IPS-18c (cell line): ENCODE results near the gene EXD2.
"Not testable (repeated sequence)": the region's sequence is repeated elsewhere in the genome, so short reads cannot be mapped to it uniquely, and the experiment has no call there.

Experiments
- H3K4me3 ChIP-seq: 2 replicates; pipeline ENCODE4 v1.7.0; 2013; ENCODE audit warnings: low read depth, mild to moderate bottlenecking, low read length, moderate library complexity; ENCODE audit not compliant: insufficient read depth
- H3K9me3 ChIP-seq: one replicate; pipeline ENCODE4 v1.6.1; 2013; ENCODE audit warnings: mild to moderate bottlenecking, low read length, moderate library complexity; ENCODE audit not compliant: control insufficient read depth, insufficient read depth

Gene EXD2, protein sequence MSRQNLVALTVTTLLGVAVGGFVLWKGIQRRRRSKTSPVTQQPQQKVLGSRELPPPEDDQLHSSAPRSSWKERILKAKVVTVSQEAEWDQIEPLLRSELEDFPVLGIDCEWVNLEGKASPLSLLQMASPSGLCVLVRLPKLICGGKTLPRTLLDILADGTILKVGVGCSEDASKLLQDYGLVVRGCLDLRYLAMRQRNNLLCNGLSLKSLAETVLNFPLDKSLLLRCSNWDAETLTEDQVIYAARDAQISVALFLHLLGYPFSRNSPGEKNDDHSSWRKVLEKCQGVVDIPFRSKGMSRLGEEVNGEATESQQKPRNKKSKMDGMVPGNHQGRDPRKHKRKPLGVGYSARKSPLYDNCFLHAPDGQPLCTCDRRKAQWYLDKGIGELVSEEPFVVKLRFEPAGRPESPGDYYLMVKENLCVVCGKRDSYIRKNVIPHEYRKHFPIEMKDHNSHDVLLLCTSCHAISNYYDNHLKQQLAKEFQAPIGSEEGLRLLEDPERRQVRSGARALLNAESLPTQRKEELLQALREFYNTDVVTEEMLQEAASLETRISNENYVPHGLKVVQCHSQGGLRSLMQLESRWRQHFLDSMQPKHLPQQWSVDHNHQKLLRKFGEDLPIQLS

DNA sequence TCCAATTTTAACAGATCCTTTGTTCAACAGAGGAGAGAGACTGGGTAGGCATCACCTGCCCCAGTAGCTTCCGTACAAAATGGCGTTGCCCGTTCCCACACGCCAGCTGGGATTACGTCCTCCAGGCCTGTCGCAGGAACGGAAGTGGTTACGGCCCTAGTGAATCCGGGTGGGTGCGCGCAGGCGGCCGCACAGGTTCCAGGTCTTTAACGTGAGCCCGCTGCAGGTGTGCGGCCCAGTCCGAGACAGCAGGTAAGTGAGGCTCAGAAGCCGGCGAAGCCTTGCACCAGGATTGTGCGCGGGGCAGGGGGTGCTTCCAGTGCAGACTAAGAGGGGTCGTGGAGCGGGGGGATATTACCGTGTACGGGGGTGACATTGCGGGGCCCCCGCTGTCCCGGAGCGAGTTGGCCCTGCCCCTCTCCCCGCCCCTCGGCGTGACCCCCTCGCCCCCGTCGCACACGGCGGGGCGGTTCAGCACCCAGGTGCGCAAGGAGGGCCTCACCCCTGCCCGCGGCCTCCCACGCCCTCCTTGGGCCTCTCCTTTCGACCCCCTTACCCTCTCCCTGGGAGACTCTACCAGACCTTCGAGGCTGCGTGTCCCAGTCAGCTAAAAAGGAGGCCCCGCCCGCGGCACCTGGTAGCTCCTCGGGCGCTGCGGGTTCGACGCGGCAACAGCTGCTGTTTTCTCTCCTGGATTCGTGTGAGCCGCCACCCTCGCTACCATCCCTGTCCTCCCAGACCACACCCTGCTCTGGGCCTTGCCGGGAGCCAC lies at the start of gene EXD2:
TSS of gene EXD2 (plus strand) at position 159 of the 772 bp plus-strand sequence. CDS start 17,973 bp downstream, outside the sequence.
- Histone ChIP-seq H3K9me3 (peaks cover 2% of the 10 kb centered on the region), H3K4me3 (peak within 1 kb of the TSS; percentile 68)

DNA sequence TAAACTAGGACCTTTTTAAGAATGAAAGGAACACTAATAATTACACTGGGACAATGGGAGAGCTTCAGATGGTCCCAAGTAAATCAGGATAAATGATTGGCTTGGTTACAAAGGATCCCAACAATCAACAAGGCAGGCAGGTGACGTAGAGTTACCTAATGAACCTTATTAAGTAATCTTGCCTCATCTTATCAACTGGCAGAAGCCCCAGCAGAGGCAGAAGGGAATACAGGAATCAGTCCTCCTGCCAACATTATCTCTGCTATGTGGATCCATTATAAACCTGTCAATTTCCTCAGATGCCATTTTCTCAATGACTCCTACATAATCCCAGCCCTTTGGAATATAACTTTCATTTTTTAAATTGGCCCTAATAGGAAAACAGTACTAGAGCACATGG lies 49.7 kb upstream of the EXD2 start:
- H3K9me3 ChIP-seq: no peaks in the 10 kb centered on the region
- no peak overlapping the region for H3K4me3 ChIP-seq

DNA sequence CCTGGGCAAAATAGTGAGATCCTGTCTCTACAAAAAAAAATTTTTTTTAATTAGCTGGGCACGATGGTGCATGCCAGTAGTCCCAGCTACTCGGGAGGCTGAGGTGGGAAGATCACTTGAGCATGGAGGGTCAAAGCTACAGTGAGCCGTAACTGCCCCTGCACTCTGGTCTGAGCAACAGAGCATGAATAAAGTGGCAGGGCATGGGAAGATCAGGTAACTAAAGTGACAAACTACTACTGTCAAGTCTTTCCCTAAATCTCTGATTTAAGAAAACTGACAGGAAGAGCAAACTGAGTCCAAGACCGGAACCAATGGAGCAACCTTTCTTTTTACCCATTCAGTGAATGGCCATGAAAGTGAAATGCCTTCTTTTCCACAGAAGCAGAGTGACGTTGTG lies 49.2 kb upstream of the EXD2 start:
- H3K4me3 ChIP-seq: no peak overlapping the region
- no peaks in the 10 kb centered on the region for H3K9me3 ChIP-seq

DNA sequence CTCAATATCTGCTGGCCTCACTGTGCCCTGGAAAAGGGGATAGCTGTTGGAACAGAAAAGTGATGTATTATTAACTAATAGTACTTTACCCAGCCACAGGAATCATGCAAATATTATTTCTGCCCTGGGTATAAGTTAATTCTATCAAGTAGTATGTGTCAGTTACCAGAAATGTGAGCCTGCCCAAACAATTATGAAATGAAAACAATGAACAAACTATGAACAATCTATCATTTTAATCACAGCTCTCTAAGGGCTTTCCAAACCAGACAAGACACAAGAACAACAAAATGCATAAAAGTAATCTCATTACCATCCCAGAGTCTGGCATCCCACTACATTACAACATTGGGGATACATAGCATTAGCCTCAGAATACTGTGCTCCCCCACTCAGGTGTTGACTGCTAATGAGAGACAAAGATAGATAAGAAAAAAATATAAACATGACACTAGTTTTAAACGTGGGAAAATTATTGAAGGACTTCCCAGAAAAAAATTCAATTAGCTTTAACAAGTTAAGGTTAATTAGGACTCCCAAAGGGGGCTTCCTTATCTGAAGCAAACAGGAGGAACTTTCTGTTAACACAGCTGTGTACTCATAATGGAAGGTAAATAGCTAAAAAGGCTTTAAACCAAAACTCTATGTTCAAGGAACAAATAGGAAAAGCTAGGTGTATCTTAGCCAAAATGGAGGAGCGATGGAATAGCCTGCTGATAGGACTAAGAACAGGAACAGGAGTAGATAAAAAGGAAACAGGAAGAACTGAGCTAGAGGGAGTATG lies 41.6 kb upstream of the EXD2 start:
- peaks cover 2% of the 10 kb centered on the region for H3K9me3 ChIP-seq
- H3K4me3 ChIP-seq: no peak overlapping the region

DNA sequence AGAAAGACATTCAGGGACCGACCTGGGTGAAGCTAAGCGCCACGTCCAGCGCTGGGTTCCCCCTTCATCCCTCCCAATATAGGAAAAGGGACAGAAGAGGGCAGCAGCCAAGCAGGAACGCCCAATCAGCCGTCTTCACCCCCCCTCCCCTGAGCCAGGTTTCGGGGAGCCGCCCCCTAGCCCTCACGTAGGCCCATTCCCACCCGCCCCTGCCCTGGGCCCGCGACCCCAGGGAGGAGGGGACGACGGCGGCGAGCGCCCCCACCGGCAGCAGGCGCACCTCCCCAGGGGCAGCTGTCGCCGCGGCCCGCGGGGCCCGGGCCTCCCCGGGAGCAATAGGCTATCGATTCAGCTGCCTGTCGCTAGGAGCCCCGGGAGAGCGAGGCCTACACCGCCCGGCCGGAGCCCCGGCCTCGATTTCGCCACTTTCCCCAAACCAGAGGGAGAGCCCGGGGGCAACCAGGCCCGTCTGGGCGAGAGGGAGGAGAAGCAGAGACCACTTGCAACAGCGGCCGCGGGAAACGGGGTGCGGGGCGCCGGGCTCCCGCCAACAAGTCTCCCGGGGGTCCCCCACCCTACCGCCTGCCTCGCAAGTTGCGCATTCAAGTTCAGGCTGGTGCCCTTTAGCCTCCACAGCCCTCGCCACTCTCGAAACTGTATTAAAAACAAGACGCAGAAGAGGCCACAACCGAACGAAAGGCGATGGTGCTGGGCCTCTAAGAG lies 39.7 kb upstream of the EXD2 start:
- H3K9me3 ChIP-seq: peaks cover 2% of the 10 kb centered on the region
- peak overlapping the region; percentile 84 for H3K4me3 ChIP-seq

DNA sequence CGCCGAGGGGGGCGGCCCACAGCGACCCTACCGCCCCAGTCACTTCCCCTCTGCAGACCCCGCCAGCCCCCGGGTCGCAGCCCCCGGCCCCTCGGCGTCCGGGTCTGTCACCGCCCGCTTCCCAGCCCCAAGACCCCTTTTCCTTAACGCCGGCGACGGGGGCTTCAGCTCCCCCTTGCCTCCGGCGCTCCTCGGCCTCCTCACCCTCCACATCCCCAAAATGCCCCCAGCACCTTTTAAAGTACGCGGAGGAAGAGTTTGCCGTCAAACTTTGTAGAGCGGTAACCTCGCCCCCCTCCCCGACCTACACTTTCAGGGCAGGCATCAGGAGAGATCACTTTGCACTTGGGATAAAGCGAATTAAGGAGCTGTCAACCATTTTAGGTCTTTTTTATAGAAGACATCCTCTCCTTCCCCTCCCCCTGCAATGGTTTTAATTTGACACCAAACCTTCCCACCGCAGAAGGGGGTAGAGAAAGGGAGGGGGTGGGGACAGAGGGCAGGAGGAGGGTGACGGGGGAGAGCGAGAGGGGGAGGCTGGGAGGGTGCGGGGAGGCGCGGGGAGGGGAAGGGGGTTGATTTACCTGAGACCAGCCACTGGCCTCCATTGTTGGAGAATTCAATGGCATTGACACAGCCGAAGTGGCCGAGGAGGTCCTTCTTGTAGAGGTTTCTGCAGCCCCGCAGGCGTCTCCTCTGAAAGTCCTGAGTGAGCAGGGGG lies 39.0 kb upstream of the EXD2 start:
- Histone ChIP-seq H3K9me3 (peaks cover 2% of the 10 kb centered on the region), H3K4me3 (peak overlapping the region; percentile 84)

DNA sequence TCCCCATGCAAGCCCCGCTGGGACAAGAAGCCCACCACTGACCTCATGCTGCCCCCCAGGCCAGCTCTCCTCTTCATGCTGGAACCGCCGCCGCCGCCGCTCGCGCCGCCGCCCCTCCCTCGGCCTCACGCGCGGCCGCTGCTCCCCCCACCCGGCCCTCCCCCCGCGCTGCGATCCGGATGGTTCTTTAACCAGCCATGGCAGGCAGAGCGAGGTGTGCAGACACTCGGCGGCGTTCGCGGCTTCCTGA lies 38.5 kb upstream of the EXD2 start, which contains the start of gene DCAF5:
TSS of gene DCAF5 (minus strand) at position 218 of the 250 bp plus-strand sequence. CDS start at position 77, 141 bp downstream.
- Histone ChIP-seq H3K4me3 (peak within 1 kb of the TSS; percentile 84), H3K9me3 (peaks cover 2% of the 10 kb centered on the region)

DNA sequence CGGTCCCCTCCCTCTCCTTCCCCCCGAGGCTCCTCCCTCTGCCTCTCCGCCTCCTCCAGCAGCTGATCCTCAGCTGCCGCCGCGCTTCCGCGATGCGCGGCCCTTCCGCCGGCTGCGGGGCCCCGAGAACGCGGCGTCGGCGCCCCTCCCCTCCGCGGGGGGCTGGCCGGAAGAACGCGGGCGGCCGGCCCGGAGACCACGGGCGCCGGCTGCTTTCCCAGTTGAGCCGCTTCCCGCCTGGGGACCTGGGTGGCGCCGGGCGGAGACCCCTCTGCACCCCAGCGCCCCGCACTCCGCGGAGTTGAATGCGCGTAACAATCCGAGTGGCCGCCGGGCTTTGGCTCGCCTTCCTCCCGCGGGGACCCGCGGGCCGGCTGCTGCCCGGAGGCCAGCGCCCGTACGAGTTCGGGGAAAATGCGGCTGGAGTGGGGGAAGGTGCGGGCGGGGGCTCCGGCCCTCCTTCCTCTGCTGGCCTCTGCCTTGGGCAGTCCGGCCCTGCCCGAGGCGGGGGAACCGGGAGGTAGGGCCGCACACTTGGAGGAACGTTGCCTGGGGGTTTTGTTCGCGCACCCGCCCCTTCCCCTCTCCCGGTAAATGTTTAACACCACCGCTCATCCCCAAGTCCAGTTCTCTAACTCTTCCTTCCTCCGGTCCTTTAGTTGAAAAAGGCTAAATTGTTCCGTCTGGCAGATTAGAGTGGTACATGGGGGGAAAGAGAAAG lies 38.0 kb upstream of the EXD2 start:
- Histone ChIP-seq H3K4me3 (peak overlapping the region; percentile 84), H3K9me3 (peaks cover 2% of the 10 kb centered on the region)

DNA sequence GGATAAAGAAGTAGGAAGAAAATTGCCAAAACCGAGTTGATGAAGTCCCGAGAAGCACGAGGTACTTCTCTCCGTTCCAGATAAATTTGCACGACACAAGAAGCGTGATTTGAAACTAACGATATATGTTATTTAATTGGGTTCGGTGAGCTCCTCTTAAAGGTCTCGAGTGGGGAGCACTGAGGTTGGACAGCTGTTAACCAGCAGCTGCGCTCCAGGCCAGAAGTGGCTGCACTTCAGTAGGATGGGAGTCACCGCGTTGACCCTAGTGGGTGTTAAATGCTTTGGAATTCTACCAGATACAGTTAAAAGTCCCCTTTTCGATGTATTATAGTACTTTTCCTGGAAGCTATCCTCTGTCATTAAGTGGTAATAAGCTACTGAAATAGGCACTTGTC lies 37.4 kb upstream of the EXD2 start:
- Histone ChIP-seq H3K9me3 (peaks cover 2% of the 10 kb centered on the region), H3K4me3 (peak overlapping the region; percentile 84)

DNA sequence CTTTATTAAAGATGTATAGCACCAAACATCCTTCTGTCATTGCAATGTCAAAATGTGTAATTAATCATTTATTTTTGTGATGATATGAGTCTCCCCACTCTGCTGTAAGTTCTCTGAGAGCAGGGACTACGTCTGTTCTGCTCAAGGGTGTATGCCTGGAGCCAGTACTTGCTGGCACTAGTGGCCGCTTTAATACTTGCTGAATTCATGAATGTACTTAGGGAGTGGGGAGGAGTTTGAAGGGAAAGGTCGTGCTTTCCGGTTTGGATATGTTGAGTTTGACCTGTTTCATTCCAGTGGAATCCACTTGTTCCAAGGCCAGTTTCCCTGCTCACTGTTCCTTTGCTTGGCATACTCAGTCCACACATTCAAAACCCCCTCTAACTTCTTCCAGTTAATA lies 36.5 kb upstream of the EXD2 start:
- Histone ChIP-seq H3K9me3 (peaks cover 2% of the 10 kb centered on the region), H3K4me3 (no peak overlapping the region)

DNA sequence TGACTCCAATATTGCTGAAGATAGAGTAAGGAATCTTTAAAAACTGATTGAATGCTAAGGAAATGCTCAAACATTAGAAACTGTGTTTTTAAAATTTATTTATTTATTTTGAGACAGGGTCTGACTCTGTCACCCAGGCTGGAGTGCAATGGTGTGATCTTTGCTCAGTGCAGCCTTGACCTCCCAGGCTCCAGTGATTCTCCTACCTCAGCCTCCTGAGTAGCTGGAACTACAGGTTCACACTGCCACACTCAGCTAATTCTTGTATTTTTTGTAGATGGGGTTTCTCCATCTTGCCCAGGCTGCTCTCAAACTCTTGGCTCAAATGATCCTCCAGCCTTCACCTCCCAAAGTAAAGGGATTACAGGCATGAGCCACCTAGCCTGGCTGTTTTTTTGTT lies 35.1 kb upstream of the EXD2 start:
- Histone ChIP-seq H3K4me3 (no peak overlapping the region), H3K9me3 (peaks cover 2% of the 10 kb centered on the region)

DNA sequence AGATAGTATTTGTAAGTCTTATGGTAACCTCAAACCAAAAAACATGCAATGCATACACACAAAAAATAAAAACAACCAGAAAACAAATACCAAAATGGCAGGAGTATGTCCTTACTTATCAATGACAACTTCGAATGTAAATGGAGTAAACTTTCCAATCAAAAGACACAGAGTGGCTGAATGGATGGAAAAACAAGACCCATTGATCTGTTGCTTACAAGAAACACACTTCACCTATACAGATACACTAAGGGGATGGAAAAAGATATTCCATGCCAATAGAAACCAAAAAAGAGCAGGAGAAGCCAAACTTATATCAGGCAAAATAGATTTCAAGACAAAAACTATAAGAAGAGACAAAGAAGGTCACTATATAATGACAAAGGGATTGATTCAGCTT lies 29.7 kb upstream of the EXD2 start:
- H3K9me3 ChIP-seq: peaks cover 2% of the 10 kb centered on the region
- H3K4me3 ChIP-seq: no peak overlapping the region

DNA sequence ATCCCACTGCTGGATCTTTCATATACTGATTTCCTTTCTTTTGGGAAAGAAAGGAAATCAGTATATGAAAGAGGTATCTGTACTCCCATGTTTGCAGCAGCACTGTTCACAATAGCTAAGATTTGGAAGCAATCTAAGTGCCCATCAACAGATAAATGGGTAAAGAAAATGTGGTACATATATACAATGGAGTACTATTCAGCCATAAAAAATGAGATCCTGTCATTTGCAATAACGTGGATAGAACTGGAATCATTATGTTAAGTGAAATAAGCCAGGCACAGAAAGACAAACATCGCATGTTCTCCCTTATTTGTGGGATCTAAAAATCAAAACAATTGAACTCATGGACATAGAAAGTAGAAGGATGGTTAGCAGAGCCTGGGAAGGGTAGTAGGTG lies 25.5 kb upstream of the EXD2 start:
- H3K9me3 ChIP-seq, H3K4me3 ChIP-seq: not testable (repeated sequence)

DNA sequence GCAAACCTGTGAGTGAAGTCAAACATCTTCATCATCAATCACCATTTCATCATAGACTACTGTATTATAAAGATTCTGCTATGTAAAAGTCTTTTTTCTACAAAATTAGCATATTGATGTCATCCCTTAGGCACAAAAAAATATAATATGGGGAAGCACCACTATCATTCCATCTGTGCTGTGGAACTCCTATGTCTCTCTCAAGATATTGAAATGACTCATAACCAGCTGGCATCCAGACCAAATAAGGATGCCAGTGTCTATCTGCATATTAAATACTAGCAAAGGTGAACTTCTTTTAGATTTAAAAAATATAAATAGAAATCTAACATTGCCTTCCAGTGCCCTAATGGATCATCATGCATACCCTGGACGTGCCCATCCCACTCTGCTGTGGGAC lies 20.5 kb upstream of the EXD2 start:
- Histone ChIP-seq H3K4me3 (no peak overlapping the region), H3K9me3 (peaks cover 2% of the 10 kb centered on the region)

DNA sequence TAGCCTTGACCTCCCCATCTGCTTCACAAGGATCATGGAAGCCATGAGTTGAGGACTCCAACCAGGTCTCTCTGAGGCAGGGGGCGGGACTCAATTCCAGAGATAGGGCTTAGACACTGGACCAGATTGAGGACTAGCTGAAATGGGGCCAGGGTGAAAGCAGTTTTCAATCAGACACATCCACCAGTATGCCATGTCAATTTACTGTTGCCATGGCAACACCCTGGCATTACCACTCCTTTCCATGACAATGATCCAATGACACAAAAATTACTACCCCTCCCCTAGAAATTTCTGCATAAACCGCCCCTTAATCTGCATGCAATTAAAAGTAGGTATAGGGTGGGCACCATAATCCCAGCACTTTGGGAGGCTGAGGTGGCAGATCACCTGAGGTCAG lies 19.7 kb upstream of the EXD2 start:
- Histone ChIP-seq H3K4me3 (no peak overlapping the region), H3K9me3 (peaks cover under 1% of the 10 kb centered on the region)

DNA sequence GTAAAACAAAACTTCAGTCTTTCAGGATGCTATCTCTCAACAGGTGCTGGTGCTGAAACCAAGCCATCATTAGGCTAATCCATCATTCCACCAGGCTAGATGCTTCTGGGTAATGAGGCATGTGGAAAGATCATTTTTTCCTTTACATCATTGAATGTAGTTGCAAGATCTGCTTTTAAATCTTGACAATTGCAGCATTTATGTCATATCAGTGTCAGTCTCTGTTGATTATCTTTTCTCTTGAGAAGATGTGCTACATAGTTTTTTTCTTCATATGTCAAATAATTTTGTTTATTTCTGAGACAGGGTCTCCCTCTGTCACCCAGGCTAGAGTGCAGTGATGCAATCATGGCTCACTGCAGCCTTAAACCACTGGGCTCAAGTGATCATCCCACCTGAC lies 16.2 kb upstream of the EXD2 start:
- no peak overlapping the region for H3K4me3 ChIP-seq
- no peaks in the 10 kb centered on the region for H3K9me3 ChIP-seq
